ENCODE data around the gene SENP6.

DNA sequence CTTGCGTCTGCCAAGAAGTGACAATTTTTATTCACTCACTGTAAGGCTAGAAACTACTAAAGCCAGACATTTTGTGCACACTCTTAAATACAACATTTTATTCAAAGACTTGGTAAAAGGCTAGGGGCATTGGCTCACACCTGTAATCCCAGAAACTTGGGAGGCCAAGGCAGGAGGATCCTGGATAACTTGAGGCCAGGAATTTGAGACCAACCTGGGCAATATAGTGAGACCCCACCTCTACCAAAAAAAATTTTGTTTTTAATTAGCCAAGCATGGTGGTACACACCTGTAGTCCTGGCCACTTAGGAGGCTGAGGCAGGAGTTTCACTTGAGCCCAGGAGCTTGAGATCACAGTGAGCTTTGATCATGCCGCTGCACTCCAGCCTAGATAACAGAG lies 11.3 kb upstream of the SENP6 start:
- TF ChIP-seq, protein P1, sequence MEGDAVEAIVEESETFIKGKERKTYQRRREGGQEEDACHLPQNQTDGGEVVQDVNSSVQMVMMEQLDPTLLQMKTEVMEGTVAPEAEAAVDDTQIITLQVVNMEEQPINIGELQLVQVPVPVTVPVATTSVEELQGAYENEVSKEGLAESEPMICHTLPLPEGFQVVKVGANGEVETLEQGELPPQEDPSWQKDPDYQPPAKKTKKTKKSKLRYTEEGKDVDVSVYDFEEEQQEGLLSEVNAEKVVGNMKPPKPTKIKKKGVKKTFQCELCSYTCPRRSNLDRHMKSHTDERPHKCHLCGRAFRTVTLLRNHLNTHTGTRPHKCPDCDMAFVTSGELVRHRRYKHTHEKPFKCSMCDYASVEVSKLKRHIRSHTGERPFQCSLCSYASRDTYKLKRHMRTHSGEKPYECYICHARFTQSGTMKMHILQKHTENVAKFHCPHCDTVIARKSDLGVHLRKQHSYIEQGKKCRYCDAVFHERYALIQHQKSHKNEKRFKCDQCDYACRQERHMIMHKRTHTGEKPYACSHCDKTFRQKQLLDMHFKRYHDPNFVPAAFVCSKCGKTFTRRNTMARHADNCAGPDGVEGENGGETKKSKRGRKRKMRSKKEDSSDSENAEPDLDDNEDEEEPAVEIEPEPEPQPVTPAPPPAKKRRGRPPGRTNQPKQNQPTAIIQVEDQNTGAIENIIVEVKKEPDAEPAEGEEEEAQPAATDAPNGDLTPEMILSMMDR (IDR thresholded peaks at IDR 0.05), result no peak
- TF ChIP-seq POLR2A (IDR thresholded peaks at IDR 0.05), result no peak
